ENCODE results near the gene KIF5C. TPM values are rescaled to one million over a fixed set of nuclear protein-coding genes. Genes with fewer than 3 reads are reported as not detected.

KIF5C gene
- polyA plus RNA-seq, 1 donor, result 16.0 TPM

- WGBS (ENCODE audit: insufficient coverage, low lambda C conversion rate), result 90% methylated on average over 2 of the region's 31 CpGs
- no peaks in the 10 kb centered on the region for H3K4me1 ChIP-seq (ENCODE audit: control insufficient read depth, insufficient read depth, low read length)
- DNase-seq, result no peak
These were observed 134.8 kb downstream of the KIF5C start for GRCh38 chr2:149009576-149010461.

DNA sequence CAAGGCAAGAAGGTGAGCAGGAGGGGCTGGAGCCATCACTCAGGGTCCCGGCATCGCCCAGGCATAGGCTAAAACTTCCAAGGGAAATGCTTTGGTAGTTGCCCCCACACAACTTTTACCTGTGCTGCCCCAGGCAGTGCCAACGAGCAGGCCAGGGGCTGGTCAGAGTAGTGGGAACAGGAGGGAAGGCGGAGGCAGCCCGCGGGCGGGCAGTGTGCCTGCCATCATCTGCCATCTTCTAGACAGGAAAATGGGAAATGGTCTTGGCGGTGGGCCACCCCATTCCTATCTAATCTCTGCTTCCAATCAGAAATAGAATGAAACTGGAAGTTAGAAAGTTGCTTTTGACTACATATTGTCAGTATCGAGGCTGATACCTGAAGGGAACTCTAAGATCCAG lies 137.5 kb downstream of the KIF5C start:
- DNase-seq, result no peak
- WGBS (ENCODE audit: insufficient coverage, low lambda C conversion rate), result no CpG with 5 or more reads among the region's 9 CpGs
- no peaks in the 10 kb centered on the region for H3K9me3 ChIP-seq (ENCODE audit: control insufficient read depth, low read depth, low read length)
- H3K4me3 ChIP-seq (ENCODE audit: low read length), result no peak overlapping the region
- no peaks in the 10 kb centered on the region for H3K36me3 ChIP-seq (ENCODE audit: control insufficient read depth, insufficient read depth, low read length)
- H3K27ac ChIP-seq (ENCODE audit: low read length), result no peak overlapping the region
- H3K4me1 ChIP-seq (ENCODE audit: control insufficient read depth, insufficient read depth, low read length), result no peaks in the 10 kb centered on the region
- no peaks in the 10 kb centered on the region for H3K27me3 ChIP-seq (ENCODE audit: control insufficient read depth, insufficient read depth, low read length)

More at GRCh38 chr2:149009576-149010461, 134.8 kb downstream of the KIF5C start:
- H3K36me3 ChIP-seq (ENCODE audit: control insufficient read depth, insufficient read depth, low read length), result no peaks in the 10 kb centered on the region
- H3K27me3 ChIP-seq (ENCODE audit: control insufficient read depth, insufficient read depth, low read length), result no peaks in the 10 kb centered on the region
- H3K27ac ChIP-seq (ENCODE audit: low read length), result no peak overlapping the region
- no peaks in the 10 kb centered on the region for H3K9me3 ChIP-seq (ENCODE audit: control insufficient read depth, low read depth, low read length)
- no peak overlapping the region for H3K4me3 ChIP-seq (ENCODE audit: low read length)

- H3K36me3 ChIP-seq (ENCODE audit: control insufficient read depth, insufficient read depth, low read length), result no peaks in the 10 kb centered on the region
- H3K27ac ChIP-seq (ENCODE audit: low read length), result no peak overlapping the region
- H3K4me1 ChIP-seq (ENCODE audit: control insufficient read depth, insufficient read depth, low read length), result peaks cover 17% of the 10 kb centered on the region
- no peaks in the 10 kb centered on the region for H3K9me3 ChIP-seq (ENCODE audit: control insufficient read depth, low read depth, low read length)
- DNase-seq, result no peak
- WGBS (ENCODE audit: insufficient coverage, low lambda C conversion rate), result no CpG with 5 or more reads among the region's 1 CpG
- H3K27me3 ChIP-seq (ENCODE audit: control insufficient read depth, insufficient read depth, low read length), result no peaks in the 10 kb centered on the region
- H3K4me3 ChIP-seq (ENCODE audit: low read length), result no peak overlapping the region
These were observed 140.5 kb downstream of the KIF5C start for GRCh38 chr2:149015501-149015900.

GRCh38 chr2:149015926-149016563 lies 141.0 kb downstream of the KIF5C start:
- no peak overlapping the region for H3K4me3 ChIP-seq (ENCODE audit: low read length)
- no peaks in the 10 kb centered on the region for H3K9me3 ChIP-seq (ENCODE audit: control insufficient read depth, low read depth, low read length)
- no peaks in the 10 kb centered on the region for H3K36me3 ChIP-seq (ENCODE audit: control insufficient read depth, insufficient read depth, low read length)
- H3K4me1 ChIP-seq (ENCODE audit: control insufficient read depth, insufficient read depth, low read length), result peaks cover 19% of the 10 kb centered on the region
- no peak for DNase-seq
- H3K27me3 ChIP-seq (ENCODE audit: control insufficient read depth, insufficient read depth, low read length), result no peaks in the 10 kb centered on the region
- WGBS (ENCODE audit: insufficient coverage, low lambda C conversion rate), result no CpG with 5 or more reads among the region's 4 CpGs
- no peak overlapping the region for H3K27ac ChIP-seq (ENCODE audit: low read length)

DNA sequence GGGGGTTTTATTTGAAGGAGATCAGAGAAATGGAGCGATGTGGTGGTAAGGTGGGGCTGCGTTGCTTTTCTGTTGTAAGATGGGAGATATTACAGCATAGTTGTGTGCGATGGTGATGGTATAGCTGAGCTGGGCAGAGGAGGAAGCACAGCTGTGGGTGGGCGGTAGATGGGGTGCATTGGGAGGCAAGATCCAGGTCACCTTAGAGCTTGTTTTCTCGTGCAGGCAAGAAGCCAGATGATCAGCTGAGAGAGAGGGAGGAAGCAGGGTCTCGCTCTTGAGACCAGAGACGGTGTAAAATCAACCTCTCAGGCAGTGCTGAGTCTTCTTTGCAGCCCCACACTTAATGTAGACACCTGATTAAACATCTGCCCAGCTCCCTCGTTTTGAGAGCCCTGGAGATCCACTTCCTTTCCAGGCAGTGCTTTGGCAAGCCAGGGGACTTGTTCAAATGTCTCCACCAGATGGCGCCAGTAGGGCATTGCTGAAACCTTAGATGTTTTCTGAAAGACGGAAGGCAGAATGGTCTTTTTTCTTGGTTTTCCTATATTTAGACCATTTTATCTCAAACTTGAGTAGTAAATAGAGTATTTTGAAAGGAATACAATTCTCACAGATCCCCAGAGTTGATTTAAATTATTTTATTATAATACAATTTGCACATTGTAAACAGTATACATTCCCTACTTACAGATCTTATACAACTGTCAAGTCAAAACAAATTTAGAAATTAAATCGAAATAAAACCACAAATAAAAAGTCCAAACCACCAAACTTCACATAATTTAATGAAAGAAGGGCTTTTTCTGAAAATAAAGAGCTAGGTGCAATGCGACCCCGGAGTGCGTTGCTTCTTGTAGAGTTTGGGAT lies 142.3 kb downstream of the KIF5C start:
- peak; percentile 46 to 58 for DNase-seq
- Histone ChIP-seq H3K27me3 (ENCODE audit: control insufficient read depth, insufficient read depth, low read length) (no peaks in the 10 kb centered on the region), H3K4me3 (ENCODE audit: low read length) (no peak overlapping the region), H3K4me1 (ENCODE audit: control insufficient read depth, insufficient read depth, low read length) (peaks cover 19% of the 10 kb centered on the region), H3K27ac (ENCODE audit: low read length) (no peak overlapping the region), H3K36me3 (ENCODE audit: control insufficient read depth, insufficient read depth, low read length) (no peaks in the 10 kb centered on the region), H3K9me3 (ENCODE audit: control insufficient read depth, low read depth, low read length) (no peaks in the 10 kb centered on the region)
- WGBS (ENCODE audit: insufficient coverage, low lambda C conversion rate), result 64% methylated on average over 2 of the region's 14 CpGs

GRCh38 chr2:149018981-149019380 lies 144.0 kb downstream of the KIF5C start:
- Histone ChIP-seq H3K27ac (ENCODE audit: low read length) (no peak overlapping the region), H3K27me3 (ENCODE audit: control insufficient read depth, insufficient read depth, low read length) (no peaks in the 10 kb centered on the region), H3K4me3 (ENCODE audit: low read length) (no peak overlapping the region), H3K36me3 (ENCODE audit: control insufficient read depth, insufficient read depth, low read length) (no peaks in the 10 kb centered on the region), H3K4me1 (ENCODE audit: control insufficient read depth, insufficient read depth, low read length) (peaks cover 19% of the 10 kb centered on the region), H3K9me3 (ENCODE audit: control insufficient read depth, low read depth, low read length) (no peaks in the 10 kb centered on the region)
- DNase-seq, result no peak
- WGBS (ENCODE audit: insufficient coverage, low lambda C conversion rate), result 100% methylated on average over 1 of the region's 3 CpGs

GRCh38 chr2:149019768-149020167 lies 144.7 kb downstream of the KIF5C start:
- no peaks in the 10 kb centered on the region for H3K9me3 ChIP-seq (ENCODE audit: control insufficient read depth, low read depth, low read length)
- H3K27ac ChIP-seq (ENCODE audit: low read length), result no peak overlapping the region
- no peak overlapping the region for H3K4me3 ChIP-seq (ENCODE audit: low read length)
- no peak for DNase-seq
- H3K4me1 ChIP-seq (ENCODE audit: control insufficient read depth, insufficient read depth, low read length), result peaks cover 19% of the 10 kb centered on the region
- no peaks in the 10 kb centered on the region for H3K36me3 ChIP-seq (ENCODE audit: control insufficient read depth, insufficient read depth, low read length)
- 29% methylated on average over 1 of the region's 2 CpGs for WGBS (ENCODE audit: insufficient coverage, low lambda C conversion rate)
- H3K27me3 ChIP-seq (ENCODE audit: control insufficient read depth, insufficient read depth, low read length), result no peaks in the 10 kb centered on the region

DNA sequence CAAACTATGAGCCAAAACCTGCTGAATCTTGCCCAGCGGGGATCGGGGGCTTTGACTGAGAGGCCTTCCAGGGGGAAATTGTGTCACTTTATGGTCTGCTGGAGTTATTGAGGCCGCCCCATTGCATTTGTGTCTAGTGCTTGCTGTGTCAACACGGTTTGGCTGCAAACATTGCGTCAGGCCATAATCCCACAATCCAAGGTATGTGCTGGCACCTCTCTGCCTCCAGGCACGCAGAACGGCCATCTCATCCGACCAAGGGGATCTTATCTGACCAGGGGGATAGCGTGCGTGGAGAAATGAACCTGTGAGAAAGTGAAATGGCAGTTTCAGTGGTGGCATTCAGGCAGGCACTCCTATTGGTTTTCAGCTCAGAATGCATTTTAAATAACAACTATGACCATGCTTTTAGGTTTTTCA lies 145.4 kb downstream of the KIF5C start:
- Histone ChIP-seq H3K4me1 (ENCODE audit: control insufficient read depth, insufficient read depth, low read length) (peaks cover 19% of the 10 kb centered on the region), H3K4me3 (ENCODE audit: low read length) (no peak overlapping the region), H3K27me3 (ENCODE audit: control insufficient read depth, insufficient read depth, low read length) (no peaks in the 10 kb centered on the region), H3K9me3 (ENCODE audit: control insufficient read depth, low read depth, low read length) (no peaks in the 10 kb centered on the region), H3K27ac (ENCODE audit: low read length) (peak overlapping the region; percentile 3), H3K36me3 (ENCODE audit: control insufficient read depth, insufficient read depth, low read length) (no peaks in the 10 kb centered on the region)
- peak; percentile 69 to 81 for DNase-seq
- no CpG with 5 or more reads among the region's 10 CpGs for WGBS (ENCODE audit: insufficient coverage, low lambda C conversion rate)

DNA sequence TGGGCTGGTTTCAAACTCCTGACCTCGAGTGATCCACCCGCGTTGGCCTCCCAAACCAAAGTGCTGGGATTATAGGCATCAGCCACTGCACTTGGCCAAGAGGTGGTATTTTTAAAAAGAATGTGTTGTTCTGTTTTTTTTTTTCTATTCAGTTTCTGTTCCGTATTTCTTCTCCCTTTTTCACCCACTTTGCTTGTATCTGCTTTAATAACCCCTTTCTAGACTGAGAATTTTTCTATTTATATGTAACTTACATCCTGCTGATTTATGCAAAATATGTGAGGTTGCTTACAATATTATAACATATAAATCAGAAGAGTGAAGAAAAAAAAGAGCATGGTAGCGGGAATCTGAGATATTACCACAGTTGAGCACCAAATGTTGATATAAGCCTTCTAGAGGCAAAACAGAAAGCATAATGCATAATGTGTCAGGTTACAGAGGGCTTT lies 146.3 kb downstream of the KIF5C start:
- Histone ChIP-seq H3K27me3 (ENCODE audit: control insufficient read depth, insufficient read depth, low read length) (no peaks in the 10 kb centered on the region), H3K27ac (ENCODE audit: low read length) (no peak overlapping the region), H3K36me3 (ENCODE audit: control insufficient read depth, insufficient read depth, low read length) (no peaks in the 10 kb centered on the region), H3K9me3 (ENCODE audit: control insufficient read depth, low read depth, low read length) (no peaks in the 10 kb centered on the region), H3K4me3 (ENCODE audit: low read length) (no peak overlapping the region), H3K4me1 (ENCODE audit: control insufficient read depth, insufficient read depth, low read length) (peaks cover 19% of the 10 kb centered on the region)
- WGBS (ENCODE audit: insufficient coverage, low lambda C conversion rate), result 80% methylated on average over 1 of the region's 5 CpGs
- DNase-seq, result no peak

DNA sequence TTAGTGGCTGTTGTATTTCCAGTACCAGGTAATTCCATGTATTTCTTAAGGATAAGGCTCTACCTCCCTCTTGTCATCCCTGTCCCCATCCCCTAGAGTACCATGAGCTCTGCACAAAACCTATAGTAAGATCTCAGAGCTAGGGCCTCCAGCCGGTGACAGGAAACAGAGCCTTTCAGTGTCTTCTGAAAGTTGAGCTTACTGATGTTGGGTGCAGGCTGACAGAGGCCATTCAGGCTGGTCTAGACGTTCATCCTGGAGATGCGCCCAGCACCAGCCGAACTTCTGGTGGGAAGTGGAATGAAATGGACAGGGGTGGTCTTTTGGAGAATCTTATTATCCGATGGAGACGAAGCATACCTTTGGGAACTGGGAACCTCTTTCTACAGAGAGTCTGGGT lies 146.7 kb downstream of the KIF5C start:
- Histone ChIP-seq H3K36me3 (ENCODE audit: control insufficient read depth, insufficient read depth, low read length) (no peaks in the 10 kb centered on the region), H3K4me3 (ENCODE audit: low read length) (no peak overlapping the region), H3K27ac (ENCODE audit: low read length) (no peak overlapping the region), H3K27me3 (ENCODE audit: control insufficient read depth, insufficient read depth, low read length) (no peaks in the 10 kb centered on the region), H3K9me3 (ENCODE audit: control insufficient read depth, low read depth, low read length) (no peaks in the 10 kb centered on the region), H3K4me1 (ENCODE audit: control insufficient read depth, insufficient read depth, low read length) (peaks cover 19% of the 10 kb centered on the region)
- no peak for DNase-seq
- no CpG with 5 or more reads among the region's 6 CpGs for WGBS (ENCODE audit: insufficient coverage, low lambda C conversion rate)
